Aorta (tissue), 5 donors: ENCODE results near the gene CFAP61. TPM values are rescaled to one million over a fixed set of nuclear protein-coding genes. Genes with fewer than 3 reads are reported as not detected.

Source experiments
- ATAC-seq: fragments of 200-7000 bp; cut with Tn5 transposase; one replicate; pipeline ENCODE4 v1.9.1; 2022; ENCODE audit warnings: moderate library complexity; ENCODE audit not compliant: low FRiP score
- DNase-seq, 2 donors: peaks; one replicate each; pipeline ENCODE4 v3.0.0-alpha.2; 2020
- H3K27ac ChIP-seq, 2 donors: one replicate each; pipeline ENCODE4 v1.5.1; 2013; ENCODE audit warnings: low read length in 2 of 2, mild to moderate bottlenecking in 2 of 2, moderate library complexity in 2 of 2, control low read depth in 1 of 2, inconsistent platforms in 1 of 2, low read depth in 1 of 2
- H3K27me3 ChIP-seq, 2 donors: one replicate each; pipeline ENCODE4 v1.6.1; 2013; ENCODE audit warnings: control low read depth in 1 of 2, low read length in 1 of 2, mild to moderate bottlenecking in 1 of 2, moderate library complexity in 1 of 2; ENCODE audit not compliant: insufficient read depth in 2 of 2, control insufficient read depth in 1 of 2
- H3K36me3 ChIP-seq, 2 donors: one replicate each; pipeline ENCODE4 v1.6.1; 2013; ENCODE audit warnings: control low read depth in 1 of 2, low read length in 1 of 2, mild to moderate bottlenecking in 1 of 2; ENCODE audit not compliant: insufficient read depth in 2 of 2, control insufficient read depth in 1 of 2
- H3K4me1 ChIP-seq, 2 donors: one replicate each; pipeline ENCODE4 v1.6.1; 2013; ENCODE audit warnings: low read length in 2 of 2, control low read depth in 1 of 2, mild to moderate bottlenecking in 1 of 2, moderate library complexity in 1 of 2; ENCODE audit not compliant: insufficient read depth in 2 of 2, control insufficient read depth in 1 of 2
- H3K4me3 ChIP-seq, 2 donors: one replicate each; pipeline ENCODE4 v1.5.1; 2013; ENCODE audit warnings: low read length in 2 of 2, control low read depth in 1 of 2, mild to moderate bottlenecking in 1 of 2
- H3K9me3 ChIP-seq: one replicate; pipeline ENCODE4 v1.6.1; 2013; ENCODE audit warnings: mild to moderate bottlenecking, low read length; ENCODE audit not compliant: control insufficient read depth
- WGBS, 2 donors: extraction: QIAGEN DNeasy Blood & Tissue Kit; methylation state at CpG; one replicate each; pipeline ENCODE4 v1.1.7; 2013; 5-methylcytosine and 5-hydroxymethylcytosine counted together
- intact Hi-C, 2 donors: fragments of 100-400 bp; cut with DNase I; formaldehyde crosslinking; loops; one replicate each; pipeline versions ENCODE4 v1.14.2 to v1.15.0; 2022
- polyA plus RNA-seq, 2 donors: library from polyadenylated mRNA; stranded (reverse); fragments of 200-250 nt; gene quantifications; one replicate each; pipeline ENCODE4 v1.2.3, GENCODE V29; 2013
- total RNA-seq, 2 donors: library from RNA; stranded (reverse); fragmentation: NEBNext Ultra II Directional; extraction: Animal tissue kit (Norgen Biotek cat#: 25700); gene quantifications; one replicate each; pipeline ENCODE4 v1.2.1, GENCODE V29; 2021
- donor health status: healthy with polysubstance abuse.
- donor health status: Bipolar disorder and iron deficiency.
- donor health status: DM: no; HTN: no; CAD: no.
- donor health status: DM: no; HTN: no; CAD: no.
- donor health status: DM: yes; HTN: yes; CAD: no.

The CFAP61 gene
- total and polyA plus RNA-seq, 4 donors: 0.18 to 2.0 (median 0.91) TPM; not detected in 1

DNA sequence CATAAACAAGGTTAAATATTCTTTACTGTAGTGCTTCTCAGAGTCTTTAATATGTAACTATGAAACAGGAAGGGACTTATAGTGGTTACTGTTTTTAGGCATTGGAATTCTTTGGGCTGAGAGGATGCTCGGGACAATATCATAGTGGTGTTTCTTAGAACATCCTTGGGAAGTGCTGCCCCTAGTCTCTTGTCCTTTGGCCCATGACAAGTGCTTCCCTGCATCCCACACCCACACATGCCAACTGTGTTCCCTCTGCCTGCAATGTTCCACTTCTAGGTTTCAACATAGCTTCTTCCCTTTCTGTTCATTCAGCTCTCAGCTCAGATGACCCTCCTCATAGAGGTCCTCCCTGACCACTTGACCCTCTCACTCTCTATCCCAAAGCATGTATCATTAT, 37.6 kb downstream of the CFAP61 start:
- ATAC-seq (no peak), DNase-seq (no peak)
- 69 to 77% methylated on average over 1 of the region's 1 CpG for WGBS, 2 donors
- no peak overlapping the region for H3K27ac ChIP-seq
- H3K9me3 ChIP-seq: no peaks in the 10 kb centered on the region
- no peaks in the 10 kb centered on the region for H3K27me3 ChIP-seq
- no peaks in the 10 kb centered on the region for H3K4me1 ChIP-seq
- H3K36me3 ChIP-seq: no peaks in the 10 kb centered on the region
- no peak overlapping the region for H3K4me3 ChIP-seq
- intact Hi-C loops: loop anchor here in 1 of 2 donors (10.0 kb wide), 1 partner anchor 475 kb away; no protein-coding TSS in a partner anchor

DNA sequence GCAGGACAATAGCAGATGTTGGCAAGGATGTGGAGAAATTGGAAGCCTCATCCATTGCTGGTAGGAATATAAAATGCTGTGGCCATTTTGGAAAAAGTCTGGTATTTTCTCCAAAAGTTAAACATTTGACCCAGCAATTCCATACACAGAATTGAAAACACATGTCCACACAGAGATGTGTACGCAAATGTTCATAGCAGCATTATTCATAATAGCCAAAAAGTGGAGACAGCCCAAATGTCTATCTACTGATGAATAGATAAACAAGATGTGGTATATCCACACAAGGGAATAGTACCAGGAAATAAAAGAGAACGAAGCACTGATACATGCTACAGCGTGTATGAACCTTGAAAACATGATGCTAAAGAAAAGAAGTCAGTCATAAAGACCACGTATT, 40.5 kb downstream of the CFAP61 start:
- 71 to 85% methylated on average over 4 of the region's 4 CpGs for WGBS, 2 donors
- DNase-seq (no peak), ATAC-seq (no peak)
- H3K36me3 ChIP-seq: no peaks in the 10 kb centered on the region
- H3K27ac ChIP-seq: no peak overlapping the region
- H3K4me1 ChIP-seq: no peaks in the 10 kb centered on the region
- no peaks in the 10 kb centered on the region for H3K9me3 ChIP-seq
- intact Hi-C loops: no loop called here
- H3K4me3 ChIP-seq: no peak overlapping the region
- no peaks in the 10 kb centered on the region for H3K27me3 ChIP-seq

DNA sequence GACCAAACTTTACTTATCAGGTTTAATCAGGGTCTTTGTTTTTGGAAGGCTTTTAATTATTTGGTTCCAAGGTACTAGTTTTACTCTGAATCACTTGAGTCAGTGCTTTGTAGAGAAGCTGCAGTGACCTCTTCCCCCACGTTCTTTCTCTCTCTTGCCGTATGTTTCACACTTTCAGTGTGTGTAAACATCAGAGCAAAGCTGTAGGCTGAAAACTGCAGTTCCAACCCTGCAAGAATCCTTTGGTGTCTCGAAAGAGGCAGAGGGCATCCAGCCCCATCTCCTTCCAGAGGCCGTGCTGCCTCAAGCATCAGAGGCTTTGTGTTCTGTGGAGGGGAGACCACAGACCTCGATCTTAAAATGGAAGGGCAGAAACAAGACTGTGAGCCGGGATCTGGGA, 42.1 kb downstream of the CFAP61 start:
- WGBS, 2 donors: 47 to 58% methylated on average over 6 of the region's 6 CpGs
- Histone ChIP-seq H3K4me1 (no peaks in the 10 kb centered on the region), H3K27ac (no peak overlapping the region), H3K27me3 (no peaks in the 10 kb centered on the region), H3K4me3 (no peak overlapping the region), H3K9me3 (no peaks in the 10 kb centered on the region), H3K36me3 (no peaks in the 10 kb centered on the region)
- no peak for ATAC-seq
- intact Hi-C loops: no loop called here
- DNase-seq: no peak

- intact Hi-C loops: no loop called here
- Histone ChIP-seq H3K4me3 (no peak overlapping the region), H3K27me3 (no peaks in the 10 kb centered on the region), H3K36me3 (no peaks in the 10 kb centered on the region), H3K27ac (no peak overlapping the region), H3K9me3 (no peaks in the 10 kb centered on the region), H3K4me1 (no peaks in the 10 kb centered on the region)
- 78 to 83% methylated on average over 10 of the region's 10 CpGs for WGBS, 2 donors
- ATAC-seq (no peak), DNase-seq (no peak)
Measured at GRCh38 chr20:20095114-20095872, 43.0 kb downstream of the CFAP61 start.

DNA sequence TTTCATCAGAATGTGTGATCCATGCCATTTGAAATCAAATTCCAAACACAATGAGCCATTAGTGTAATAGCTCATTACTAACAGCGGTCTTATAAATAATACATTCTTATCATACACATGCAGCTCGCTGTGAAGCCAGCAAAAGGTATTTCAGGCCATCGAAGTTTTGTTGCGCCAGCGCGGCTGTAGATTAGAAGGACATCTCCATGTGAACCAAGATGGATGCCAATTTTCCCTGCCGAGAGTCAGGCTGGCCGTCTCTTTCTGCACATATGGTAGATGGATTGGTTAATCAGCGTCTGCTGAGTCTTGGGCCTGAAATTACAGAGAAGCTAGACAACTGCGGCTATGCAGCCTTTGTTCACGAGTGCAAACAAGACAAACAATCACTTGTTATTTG, 44.1 kb downstream of the CFAP61 start:
- no peak overlapping the region for H3K4me3 ChIP-seq
- H3K9me3 ChIP-seq: no peaks in the 10 kb centered on the region
- no peak for ATAC-seq
- intact Hi-C loops: no loop called here
- 73 to 74% methylated on average over 11 of the region's 11 CpGs for WGBS, 2 donors
- H3K4me1 ChIP-seq: no peaks in the 10 kb centered on the region
- H3K27ac ChIP-seq: no peak overlapping the region
- H3K27me3 ChIP-seq: no peaks in the 10 kb centered on the region
- H3K36me3 ChIP-seq: no peaks in the 10 kb centered on the region
- no peak for DNase-seq

DNA sequence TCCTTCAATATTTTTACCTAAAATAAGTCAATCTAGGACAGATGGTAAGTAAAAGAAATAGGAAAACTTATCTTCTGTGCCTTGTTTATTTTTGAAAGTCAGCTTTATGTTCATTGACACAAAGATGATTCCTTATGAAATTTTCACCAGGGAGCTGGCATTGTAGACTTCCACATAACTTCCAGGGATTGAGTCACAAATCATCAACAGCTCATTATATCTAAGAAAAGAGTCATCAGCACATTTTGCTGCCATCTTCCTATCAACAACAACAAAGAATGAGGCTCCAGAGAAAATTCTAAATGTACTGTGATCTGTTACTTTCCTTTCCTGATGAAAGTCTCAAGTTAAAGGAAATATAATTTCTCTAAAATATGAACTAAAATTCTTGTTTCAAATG, 48.5 kb downstream of the CFAP61 start:
- Histone ChIP-seq H3K4me1 (no peaks in the 10 kb centered on the region), H3K9me3 (no peaks in the 10 kb centered on the region), H3K4me3 (no peak overlapping the region), H3K27me3 (no peaks in the 10 kb centered on the region), H3K27ac (no peak overlapping the region), H3K36me3 (no peaks in the 10 kb centered on the region)
- DNase-seq: no peak
- intact Hi-C loops: no loop called here
- no peak for ATAC-seq

DNA sequence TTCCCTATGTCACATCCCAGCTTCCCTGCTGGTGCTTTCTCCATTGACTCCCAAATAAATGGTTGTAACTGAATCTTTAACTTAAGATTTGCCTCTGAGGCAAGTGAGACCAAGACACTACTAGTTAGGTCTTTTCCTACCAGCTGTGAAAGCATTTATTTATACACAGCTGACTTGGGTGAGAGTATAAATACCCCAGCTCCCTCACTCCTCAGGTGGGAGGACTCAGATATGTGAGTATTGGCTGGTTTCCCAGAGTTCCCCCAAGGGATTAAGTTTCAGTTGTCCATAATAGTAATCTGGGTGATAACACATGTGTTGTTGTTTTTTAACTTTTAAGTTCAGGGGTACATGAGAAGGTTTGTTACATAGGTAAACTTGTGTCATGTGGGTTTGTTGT, 49.8 kb downstream of the CFAP61 start:
- Histone ChIP-seq H3K4me3 (no peak overlapping the region), H3K36me3 (no peaks in the 10 kb centered on the region), H3K4me1 (no peaks in the 10 kb centered on the region), H3K27me3 (no peaks in the 10 kb centered on the region), H3K9me3 (no peaks in the 10 kb centered on the region), H3K27ac (no peak overlapping the region)
- ATAC-seq (no peak), DNase-seq (no peak)
- intact Hi-C loops: no loop called here

GRCh38 chr20:20102716-20103258, 50.5 kb downstream of the CFAP61 start:
- Histone ChIP-seq H3K27ac (no peak overlapping the region), H3K27me3 (no peaks in the 10 kb centered on the region), H3K36me3 (no peaks in the 10 kb centered on the region), H3K4me1 (no peaks in the 10 kb centered on the region), H3K4me3 (no peak overlapping the region), H3K9me3 (no peaks in the 10 kb centered on the region)
- intact Hi-C loops: no loop called here
- DNase-seq: no peak
- no peak for ATAC-seq

DNA sequence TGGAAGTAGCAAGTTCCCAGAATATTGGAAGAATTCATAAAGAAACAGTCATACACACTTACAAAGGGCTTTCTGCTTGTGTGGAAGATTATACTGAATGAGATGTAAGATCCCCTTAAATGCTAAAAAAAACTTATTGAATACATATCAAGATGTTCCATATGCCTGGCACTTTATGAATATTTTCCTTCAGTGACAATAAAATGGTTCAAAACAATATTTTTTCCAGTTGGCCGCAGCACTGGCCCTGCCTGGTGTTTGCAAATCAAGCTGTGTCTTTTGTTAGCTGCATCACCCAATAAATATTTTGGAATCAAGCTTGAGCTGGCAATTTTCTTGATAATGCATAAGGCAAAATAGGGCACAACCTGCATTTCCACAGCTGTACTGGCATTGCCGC, 51.2 kb downstream of the CFAP61 start:
- intact Hi-C loops: no loop called here
- no peak overlapping the region for H3K4me3 ChIP-seq
- no peaks in the 10 kb centered on the region for H3K36me3 ChIP-seq
- no peak overlapping the region for H3K27ac ChIP-seq
- ATAC-seq: no peak
- H3K9me3 ChIP-seq: no peaks in the 10 kb centered on the region
- WGBS, 2 donors: 79 to 86% methylated on average over 2 of the region's 2 CpGs
- DNase-seq: no peak
- H3K4me1 ChIP-seq: no peaks in the 10 kb centered on the region
- no peaks in the 10 kb centered on the region for H3K27me3 ChIP-seq
